Fibroblast of the aortic adventitia (primary cell): ENCODE data around the gene KRT4. TPM values are rescaled to one million over a fixed set of nuclear protein-coding genes. Genes with fewer than 3 reads are reported as not detected.

Source experiments
- DNase-seq: peaks from one replicate; pipeline ENCODE4 v3.0.0-alpha.2; 2010; ENCODE audit warnings: low read depth
- H3K4me3 ChIP-seq: 2 replicates; pipeline ENCODE4 v1.5.1; 2011; ENCODE audit warnings: low read depth, mild to moderate bottlenecking, control low read depth, low read length, moderate library complexity
- total RNA-seq: library from RNA; depleted of rRNA; stranded (reverse); fragments of >200 nt; gene quantifications from 2 replicates; pipeline ENCODE4 v1.2.3, GENCODE V29; 2012; ENCODE audit warnings: low replicate concordance
- TF ChIP-seq, protein P1 (sequence below): IDR thresholded peaks from 2 replicates; pipeline ENCODE4 v1.5.1; 2011; ENCODE audit warnings: mild to moderate bottlenecking, low read length, control low read depth, inconsistent platforms; ENCODE audit not compliant: insufficient read depth

KRT4 gene
- total RNA-seq, 1 donor = not detected

DNA sequence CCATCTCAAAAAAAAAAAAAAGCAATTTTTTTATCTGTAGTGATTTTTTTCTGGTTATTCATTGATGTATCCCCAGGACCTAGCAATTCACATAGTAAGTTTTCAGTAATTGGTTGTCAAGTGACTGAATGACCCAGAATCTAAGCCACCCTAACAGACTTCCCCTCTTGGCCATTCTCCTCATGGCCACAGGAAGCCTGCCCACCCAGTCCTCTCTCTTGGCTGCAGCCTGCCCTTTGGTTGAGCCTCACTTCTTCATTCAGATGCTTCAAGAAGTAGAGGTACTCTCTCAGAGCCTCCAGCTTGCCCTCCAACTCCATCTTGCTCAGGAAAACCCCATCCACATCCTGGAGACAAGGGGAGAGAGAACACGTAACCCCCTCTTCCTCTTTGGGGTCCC lies 32.0 kb upstream of the KRT4 start:
- no peak overlapping the region for H3K4me3 ChIP-seq
- DNase-seq = no peak
- TF ChIP-seq, protein P1, sequence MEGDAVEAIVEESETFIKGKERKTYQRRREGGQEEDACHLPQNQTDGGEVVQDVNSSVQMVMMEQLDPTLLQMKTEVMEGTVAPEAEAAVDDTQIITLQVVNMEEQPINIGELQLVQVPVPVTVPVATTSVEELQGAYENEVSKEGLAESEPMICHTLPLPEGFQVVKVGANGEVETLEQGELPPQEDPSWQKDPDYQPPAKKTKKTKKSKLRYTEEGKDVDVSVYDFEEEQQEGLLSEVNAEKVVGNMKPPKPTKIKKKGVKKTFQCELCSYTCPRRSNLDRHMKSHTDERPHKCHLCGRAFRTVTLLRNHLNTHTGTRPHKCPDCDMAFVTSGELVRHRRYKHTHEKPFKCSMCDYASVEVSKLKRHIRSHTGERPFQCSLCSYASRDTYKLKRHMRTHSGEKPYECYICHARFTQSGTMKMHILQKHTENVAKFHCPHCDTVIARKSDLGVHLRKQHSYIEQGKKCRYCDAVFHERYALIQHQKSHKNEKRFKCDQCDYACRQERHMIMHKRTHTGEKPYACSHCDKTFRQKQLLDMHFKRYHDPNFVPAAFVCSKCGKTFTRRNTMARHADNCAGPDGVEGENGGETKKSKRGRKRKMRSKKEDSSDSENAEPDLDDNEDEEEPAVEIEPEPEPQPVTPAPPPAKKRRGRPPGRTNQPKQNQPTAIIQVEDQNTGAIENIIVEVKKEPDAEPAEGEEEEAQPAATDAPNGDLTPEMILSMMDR = no peak

DNA sequence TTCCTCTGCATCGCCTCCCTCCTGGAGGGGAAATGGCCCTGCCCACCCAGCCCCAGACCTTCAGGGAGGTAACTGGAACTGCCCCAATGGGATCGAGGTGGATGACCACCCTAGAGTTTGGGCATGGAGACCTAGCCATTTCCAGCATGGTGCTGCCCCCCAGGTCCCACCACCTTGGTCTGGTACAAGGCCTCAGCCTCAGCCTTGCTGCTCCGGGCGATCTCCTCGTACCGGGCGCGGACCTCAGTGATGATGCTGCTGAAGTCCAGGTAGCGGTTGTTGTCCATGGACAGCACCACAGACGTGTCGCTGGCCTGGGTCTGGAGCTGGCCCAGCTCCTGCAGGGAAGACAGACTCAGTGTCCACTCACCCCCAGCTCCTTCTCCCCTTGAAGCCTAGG lies 30.5 kb upstream of the KRT4 start:
- TF ChIP-seq, protein P1 = no peak
- no peak for DNase-seq
- H3K4me3 ChIP-seq = no peak overlapping the region

DNA sequence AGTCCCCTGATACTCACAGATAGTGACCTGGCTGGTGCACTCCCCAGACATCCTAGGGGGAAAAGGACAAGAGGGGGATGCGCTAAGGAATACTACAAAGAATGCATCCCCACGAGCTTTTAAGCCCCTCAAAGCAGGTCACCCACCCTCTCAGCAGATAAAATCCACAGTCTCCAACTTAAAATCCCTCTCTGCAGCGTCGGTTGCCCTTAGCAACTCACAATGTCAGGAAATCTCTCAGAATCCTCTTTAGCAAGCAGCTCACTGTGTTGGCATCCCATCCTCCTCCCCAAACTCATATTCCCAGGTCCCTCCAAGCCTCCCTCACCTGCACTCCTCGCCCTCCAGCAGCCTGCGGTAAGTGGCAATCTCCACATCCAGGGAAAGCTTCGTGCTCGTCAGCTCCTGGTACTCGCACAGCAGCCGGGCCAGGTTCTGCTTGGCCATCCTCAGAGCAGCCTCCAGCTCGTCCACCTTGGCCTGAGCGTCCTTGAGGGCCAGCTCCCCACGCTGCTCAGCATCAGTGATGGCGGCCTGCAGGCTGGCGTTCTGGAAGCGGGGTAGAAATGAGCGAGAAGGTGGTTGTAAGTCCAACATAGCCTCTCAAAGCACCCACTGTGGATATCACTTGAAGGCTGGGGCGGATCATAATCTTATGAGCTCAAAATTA lies 25.7 kb upstream of the KRT4 start:
- no peak overlapping the region for H3K4me3 ChIP-seq
- no peak for DNase-seq
- TF ChIP-seq, protein P1 = no peak

DNA sequence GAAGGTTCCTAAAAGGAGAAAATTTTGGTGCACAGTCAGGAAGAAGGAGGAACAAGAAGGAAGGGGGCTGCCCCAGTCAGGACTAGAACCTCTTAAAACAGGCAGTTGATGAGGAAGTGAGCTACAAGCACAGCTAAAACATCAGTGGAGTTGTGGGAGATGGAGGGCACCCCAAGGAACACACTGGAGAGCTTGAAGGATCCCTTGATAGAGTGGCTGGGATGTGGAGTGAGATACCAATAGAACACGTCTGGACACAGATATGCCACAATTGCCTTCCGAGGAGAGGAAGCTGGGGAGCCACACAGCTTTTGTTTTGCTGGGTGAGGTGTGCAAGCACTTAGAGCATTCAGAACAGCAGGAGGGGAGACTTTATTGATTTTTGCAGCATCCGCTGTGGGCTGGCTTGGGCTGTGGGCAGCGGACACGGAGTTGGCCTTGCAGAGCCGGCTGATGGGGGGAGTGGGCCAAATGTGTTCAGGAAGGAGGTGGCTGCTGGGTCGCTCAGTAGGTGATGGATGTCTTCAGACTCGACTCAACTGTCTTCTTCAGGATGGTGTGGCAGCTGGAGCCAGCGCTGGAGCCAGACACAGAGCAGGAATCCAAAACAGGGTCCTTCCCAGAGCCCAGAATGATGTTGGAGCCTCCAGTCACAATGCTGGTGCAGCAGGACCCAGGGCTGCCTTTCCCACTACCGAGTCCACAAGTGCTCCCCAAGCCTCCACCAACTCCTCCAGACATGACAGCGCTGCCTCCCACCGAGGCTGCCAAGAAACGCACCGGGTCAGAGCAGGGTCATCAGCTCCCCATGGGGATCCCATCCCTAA lies 24.9 kb upstream of the KRT4 start:
- TF ChIP-seq, protein P1 = no peak
- no peak overlapping the region for H3K4me3 ChIP-seq
- DNase-seq = no peak

DNA sequence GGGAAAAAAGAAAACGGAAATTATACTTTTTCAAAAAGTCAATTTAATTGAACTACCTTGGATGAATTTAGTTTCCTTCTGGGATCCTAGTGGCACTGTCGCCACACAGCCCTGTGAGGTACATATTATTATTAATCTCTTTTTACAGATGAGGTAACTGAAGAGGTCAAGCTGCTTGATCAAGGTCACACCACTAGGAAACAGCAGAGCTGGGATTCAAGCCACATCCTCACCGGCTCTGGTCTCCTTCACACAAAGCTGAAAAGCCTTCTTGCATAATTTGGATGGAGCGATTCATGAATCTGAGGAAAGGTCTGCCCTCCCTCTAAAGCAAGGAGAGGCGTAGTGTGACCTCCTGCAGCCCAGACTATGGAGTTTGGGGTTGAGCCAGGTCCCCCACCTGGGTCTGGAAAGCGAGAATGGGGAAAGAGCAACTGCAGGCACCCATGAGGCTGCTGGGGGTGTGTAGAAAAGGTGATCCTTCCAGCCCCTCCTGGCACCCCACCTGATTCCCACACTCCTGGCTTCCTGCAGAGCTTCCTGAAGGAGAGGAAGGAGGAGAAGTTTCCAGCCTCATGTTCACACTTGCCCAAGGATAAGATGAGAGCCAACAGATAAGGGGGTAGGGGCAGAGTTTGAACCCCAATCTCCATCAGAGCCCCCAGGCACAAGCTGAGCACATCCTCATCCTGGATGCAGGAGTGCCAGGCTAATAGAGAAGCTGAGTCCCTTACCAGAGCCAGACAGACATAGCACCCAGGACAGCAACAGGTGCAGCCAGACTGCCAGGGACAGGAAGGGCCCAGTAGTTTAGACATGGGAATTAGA lies 24.1 kb upstream of the KRT4 start:
- H3K4me3 ChIP-seq = no peak overlapping the region
- TF ChIP-seq, protein P1 = no peak
- DNase-seq = peak; percentile 17

DNA sequence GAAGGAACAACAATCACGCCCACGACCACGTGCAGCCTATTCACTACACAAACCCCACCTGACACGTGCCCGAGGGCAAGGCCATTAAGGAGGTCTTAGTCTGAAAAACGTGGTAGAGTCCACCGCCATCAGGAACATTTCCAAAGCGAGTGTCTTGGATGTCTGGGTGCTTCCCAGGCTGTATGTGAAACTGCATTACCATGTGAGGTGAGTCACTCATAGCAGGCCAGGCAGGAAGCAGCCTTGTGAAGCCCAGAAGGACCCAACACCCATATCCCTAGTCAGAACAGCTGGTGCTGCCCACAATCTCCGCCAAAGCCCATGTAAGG lies 23.5 kb upstream of the KRT4 start:
- TF ChIP-seq, protein P1 = no peak
- DNase-seq = peak; percentile 69

More for the DNA sequence above, 23.5 kb upstream of the KRT4 start:
- no peak overlapping the region for H3K4me3 ChIP-seq
